ENCODE data around the gene RAET1G. TPM values are rescaled to one million over a fixed set of nuclear protein-coding genes. Genes with fewer than 3 reads are reported as not detected.
A peak's percentile ranks its signal among the peaks of the same experiment; 100 is the strongest.

Gene RAET1G
- total RNA-seq, 1 donor from 2014 or later = 1.2 TPM

DNA sequence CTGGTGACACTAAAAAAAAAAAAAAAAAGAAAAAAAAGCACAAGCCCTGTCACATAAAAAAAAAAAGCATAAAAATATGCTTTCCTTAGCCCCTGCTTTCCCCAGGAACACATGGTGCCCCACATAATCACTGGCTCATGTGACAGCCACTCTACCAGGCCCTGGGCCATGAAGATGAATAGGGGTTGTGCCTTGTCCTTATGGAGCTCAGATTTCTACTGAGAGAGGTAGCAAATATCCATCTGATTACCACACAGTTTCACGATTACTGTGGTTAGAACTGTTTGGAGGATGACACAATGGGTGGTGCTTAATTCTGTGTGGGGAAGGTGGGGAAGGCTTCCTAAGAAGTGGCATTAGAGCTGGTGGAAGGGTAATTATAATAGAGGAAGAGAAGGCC, 34.3 kb downstream of the RAET1G start:
- DNase-seq (no peak), ATAC-seq (no peak)
- Histone ChIP-seq H3K27ac (no peak overlapping the region), H3K36me3 (no peaks in the 10 kb centered on the region), H3K9me3 (no peaks in the 10 kb centered on the region), H3K4me1 (peaks cover 7% of the 10 kb centered on the region), H3K27me3 (no peaks in the 10 kb centered on the region), H3K4me3 (no peak overlapping the region)
- intact Hi-C loops (cut with DNase I) = no loop called here
- TF ChIP-seq, protein P1, sequence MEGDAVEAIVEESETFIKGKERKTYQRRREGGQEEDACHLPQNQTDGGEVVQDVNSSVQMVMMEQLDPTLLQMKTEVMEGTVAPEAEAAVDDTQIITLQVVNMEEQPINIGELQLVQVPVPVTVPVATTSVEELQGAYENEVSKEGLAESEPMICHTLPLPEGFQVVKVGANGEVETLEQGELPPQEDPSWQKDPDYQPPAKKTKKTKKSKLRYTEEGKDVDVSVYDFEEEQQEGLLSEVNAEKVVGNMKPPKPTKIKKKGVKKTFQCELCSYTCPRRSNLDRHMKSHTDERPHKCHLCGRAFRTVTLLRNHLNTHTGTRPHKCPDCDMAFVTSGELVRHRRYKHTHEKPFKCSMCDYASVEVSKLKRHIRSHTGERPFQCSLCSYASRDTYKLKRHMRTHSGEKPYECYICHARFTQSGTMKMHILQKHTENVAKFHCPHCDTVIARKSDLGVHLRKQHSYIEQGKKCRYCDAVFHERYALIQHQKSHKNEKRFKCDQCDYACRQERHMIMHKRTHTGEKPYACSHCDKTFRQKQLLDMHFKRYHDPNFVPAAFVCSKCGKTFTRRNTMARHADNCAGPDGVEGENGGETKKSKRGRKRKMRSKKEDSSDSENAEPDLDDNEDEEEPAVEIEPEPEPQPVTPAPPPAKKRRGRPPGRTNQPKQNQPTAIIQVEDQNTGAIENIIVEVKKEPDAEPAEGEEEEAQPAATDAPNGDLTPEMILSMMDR (IDR thresholded peaks at IDR 0.05) = no peak

DNA sequence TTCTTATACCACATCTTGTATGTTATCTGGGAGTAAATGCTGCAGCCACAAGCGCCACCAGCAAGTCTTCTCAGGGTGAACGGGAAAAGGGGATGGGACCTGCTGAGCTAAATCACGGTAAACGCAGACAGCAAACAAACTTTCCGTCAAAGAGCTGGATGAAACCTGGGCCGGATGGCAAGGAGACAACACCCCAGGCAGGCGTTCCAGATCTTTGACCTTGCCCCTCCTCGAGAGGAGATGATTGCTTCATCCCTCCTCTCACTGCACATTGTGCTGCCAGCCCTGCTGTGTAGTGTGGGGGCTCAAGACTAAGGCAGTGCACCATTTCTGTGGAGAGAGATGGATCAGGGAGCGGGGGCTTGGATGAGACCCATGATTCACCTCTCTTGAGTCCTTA, 34.8 kb downstream of the RAET1G start:
- intact Hi-C loops (cut with DNase I) = no loop called here
- DNase-seq (no peak), ATAC-seq (no peak)
- H3K27me3 ChIP-seq = no peaks in the 10 kb centered on the region
- TF ChIP-seq, protein P1 (IDR thresholded peaks at IDR 0.05) = no peak
- H3K9me3 ChIP-seq = no peaks in the 10 kb centered on the region
- H3K4me3 ChIP-seq = no peak overlapping the region
- no peak overlapping the region for H3K27ac ChIP-seq
- H3K4me1 ChIP-seq = peaks cover 7% of the 10 kb centered on the region
- no peaks in the 10 kb centered on the region for H3K36me3 ChIP-seq

DNA sequence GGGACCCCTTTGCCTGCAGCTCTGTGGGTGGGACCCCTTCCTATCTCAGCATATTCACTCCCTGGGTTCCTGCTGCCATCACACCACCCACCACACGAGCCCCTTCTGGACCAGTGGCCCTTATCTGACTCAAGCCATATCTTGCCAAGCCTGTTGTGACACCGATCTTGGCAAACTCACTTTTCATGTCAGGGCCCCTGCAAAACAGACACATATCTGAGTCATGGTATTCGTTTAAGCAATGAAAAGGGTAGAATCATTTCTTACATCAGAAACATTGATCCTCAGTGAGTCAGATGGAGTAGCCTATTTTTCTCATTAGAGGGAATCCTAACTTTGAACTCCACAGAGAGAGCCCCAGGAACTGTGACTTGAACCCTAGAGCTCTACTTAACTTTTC, 35.6 kb downstream of the RAET1G start:
- no peaks in the 10 kb centered on the region for H3K27me3 ChIP-seq
- ATAC-seq = no peak

DNA sequence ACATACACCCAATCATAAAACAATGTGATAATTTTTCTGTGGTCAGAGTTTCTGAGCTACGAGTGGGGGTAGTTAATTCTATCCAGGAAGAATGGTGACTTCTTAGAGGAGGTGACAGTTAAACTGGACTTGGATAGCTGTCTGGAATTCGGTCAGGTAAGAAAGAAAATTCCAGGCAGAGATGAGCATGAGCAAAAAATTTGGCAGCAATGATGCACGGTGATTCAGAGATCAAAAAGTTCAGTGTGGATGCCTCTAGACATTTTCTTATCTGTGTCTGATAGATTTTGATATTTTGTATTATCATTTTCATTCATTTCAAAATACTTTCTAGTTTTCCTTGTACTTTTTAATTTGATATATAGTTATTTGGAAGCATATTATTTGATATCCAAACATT, 37.0 kb downstream of the RAET1G start:
- H3K27ac ChIP-seq = no peak overlapping the region

More for the DNA sequence above, 35.6 kb downstream of the RAET1G start:
- Histone ChIP-seq H3K36me3 (no peaks in the 10 kb centered on the region), H3K4me1 (peaks cover 7% of the 10 kb centered on the region), H3K9me3 (no peaks in the 10 kb centered on the region), H3K27ac (no peak overlapping the region), H3K4me3 (no peak overlapping the region)
- no peak for DNase-seq
- intact Hi-C loops (cut with DNase I) = no loop called here
- TF ChIP-seq, protein P1 (IDR thresholded peaks at IDR 0.05) = no peak

DNA sequence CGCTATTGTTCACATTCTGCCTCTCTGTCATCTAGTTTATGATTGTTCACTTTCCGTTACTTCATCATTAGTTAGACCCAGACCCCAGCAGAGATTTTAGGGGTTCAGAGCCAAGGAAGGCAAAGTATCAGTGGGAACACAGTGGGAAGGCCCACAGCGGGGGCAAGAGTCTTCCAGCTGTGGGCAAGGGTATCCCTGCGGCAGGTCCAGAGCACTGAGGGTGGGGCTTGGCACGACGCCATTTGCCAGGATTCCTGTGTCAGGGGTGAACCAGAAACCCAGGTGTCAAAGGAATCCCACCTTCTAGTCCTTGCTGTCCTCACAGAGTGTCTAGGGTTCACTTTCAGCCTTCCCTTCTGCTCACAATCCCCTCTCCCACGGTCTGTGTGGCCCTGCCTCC, 38.3 kb downstream of the RAET1G start:
- Histone ChIP-seq H3K9me3 (no peaks in the 10 kb centered on the region), H3K4me3 (no peak overlapping the region), H3K27me3 (no peaks in the 10 kb centered on the region), H3K4me1 (peaks cover 7% of the 10 kb centered on the region), H3K36me3 (no peaks in the 10 kb centered on the region), H3K27ac (no peak overlapping the region)
- ATAC-seq = no peak
- DNase-seq = no peak
- TF ChIP-seq, protein P1 (IDR thresholded peaks at IDR 0.05) = no peak
- intact Hi-C loops (cut with DNase I) = no loop called here

More for the DNA sequence above, 37.0 kb downstream of the RAET1G start:
- intact Hi-C loops (cut with DNase I) = no loop called here
- DNase-seq = no peak
- TF ChIP-seq, protein P1 (IDR thresholded peaks at IDR 0.05) = no peak
- H3K27me3 ChIP-seq = no peaks in the 10 kb centered on the region
- H3K9me3 ChIP-seq = no peaks in the 10 kb centered on the region
- no peak for ATAC-seq
- no peak overlapping the region for H3K4me3 ChIP-seq
- peaks cover 7% of the 10 kb centered on the region for H3K4me1 ChIP-seq
- no peaks in the 10 kb centered on the region for H3K36me3 ChIP-seq

DNA sequence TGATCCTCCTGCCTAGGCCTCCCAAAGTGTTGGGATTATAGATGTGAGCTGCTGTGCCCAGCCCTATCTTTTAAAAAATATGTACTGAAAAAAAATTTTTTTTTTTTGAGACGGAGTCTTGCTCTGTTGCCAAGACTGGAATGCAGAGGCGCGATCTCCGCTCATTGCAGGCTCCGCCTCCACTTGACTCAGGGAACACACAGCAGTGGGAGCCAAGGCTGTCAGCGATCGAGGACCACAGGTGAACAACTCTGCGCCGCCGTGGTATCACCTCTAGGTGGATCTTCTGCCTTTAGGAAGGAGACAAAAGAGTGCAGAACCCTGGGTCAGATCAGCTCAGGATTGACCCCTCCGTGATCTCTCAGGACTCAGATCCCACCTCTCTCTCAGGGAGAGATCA, 38.7 kb downstream of the RAET1G start:
- Histone ChIP-seq H3K36me3 (no peaks in the 10 kb centered on the region), H3K4me3 (no peak overlapping the region), H3K4me1 (peaks cover 7% of the 10 kb centered on the region), H3K27ac (no peak overlapping the region), H3K9me3 (no peaks in the 10 kb centered on the region), H3K27me3 (no peaks in the 10 kb centered on the region)
- intact Hi-C loops (cut with DNase I) = no loop called here
- TF ChIP-seq, protein P1 (IDR thresholded peaks at IDR 0.05) = no peak
- peak; percentile 87 for ATAC-seq
- DNase-seq = peak; percentile 83
